Measurements from ENCODE around the gene TXK. TPM values are rescaled to one million over a fixed set of nuclear protein-coding genes. Genes with fewer than 3 reads are reported as not detected.

TXK gene
- total RNA-seq, 4 donors from 2014 or later, result 1.5 to 9.9 (median 3.2) TPM

GRCh38 chr4:48105230-48105629 lies 28.8 kb downstream of the TXK start:
- TF ChIP-seq CTCF (IDR thresholded peaks at IDR 0.05; ENCODE audit: low read depth), result no peak

GRCh38 chr4:48103483-48104139 lies 30.4 kb downstream of the TXK start:
- TF ChIP-seq CTCF (IDR thresholded peaks at IDR 0.05; ENCODE audit: low read depth), result no peak

GRCh38 chr4:48102303-48102702 lies 31.7 kb downstream of the TXK start:
- no peak for TF ChIP-seq CTCF (IDR thresholded peaks at IDR 0.05; ENCODE audit: low read depth)

GRCh38 chr4:48100256-48100655 lies 33.8 kb downstream of the TXK start:
- TF ChIP-seq CTCF (IDR thresholded peaks at IDR 0.05; ENCODE audit: low read depth), result no peak

- no peak for TF ChIP-seq CTCF (IDR thresholded peaks at IDR 0.05; ENCODE audit: low read depth)
Observed at GRCh38 chr4:48095441-48095840, 38.6 kb downstream of the TXK start.

- TF ChIP-seq CTCF (IDR thresholded peaks at IDR 0.05; ENCODE audit: low read depth), result no peak
Observed at GRCh38 chr4:48093991-48094416, 40.0 kb downstream of the TXK start.

GRCh38 chr4:48090621-48091020 lies 43.4 kb downstream of the TXK start:
- no peak for TF ChIP-seq CTCF (IDR thresholded peaks at IDR 0.05; ENCODE audit: low read depth)
